B cell (primary cell): ENCODE data around the gene GAK. TPM values are rescaled to one million over a fixed set of nuclear protein-coding genes. Genes with fewer than 3 reads are reported as not detected.

Experiments used
- ATAC-seq: fragments of 200-7000 bp; cut with Tn5 transposase; one replicate; pipeline ENCODE4 v1.10.0; 2021; ENCODE audit warnings: low read depth, mild to moderate bottlenecking, moderate number of reproducible peaks, moderate library complexity
- CTCF ChIA-PET: fragments of 350-600 bp; sonication (Branson Sonifier 250); formaldehyde crosslinking; loops from one replicate; lab custom pipeline; 2021; ENCODE audit warnings: antibody characterized with exemption, inconsistent platforms; lab: Charles Lee
- POLR2A ChIA-PET: fragments of 350-600 bp; sonication (Branson Sonifier 250); formaldehyde crosslinking; loops from one replicate; lab custom pipeline; 2021; ENCODE audit warnings: antibody characterized with exemption; lab: Charles Lee
- DNase-seq: peaks from one replicate; pipeline ENCODE4 v3.0.0; 2013
- H2AFZ ChIP-seq: 2 replicates; pipeline ENCODE4 v1.6.1; 2012; ENCODE audit warnings: mild to moderate bottlenecking, low read depth, low read length; ENCODE audit not compliant: insufficient read depth, poor library complexity, severe bottlenecking
- H3K27ac ChIP-seq, 2 donors: 1 replicate in 1 of 2; 2 replicates in 1 of 2; pipeline ENCODE4 v1.5.1; 2012 to 2013; ENCODE audit warnings: low read length in 2 of 2, mild to moderate bottlenecking in 2 of 2, moderate library complexity in 1 of 2
- H3K27me3 ChIP-seq, 4 experiments: fragments of 200-600 bp in 1 of 4; sonication (generic) in 1 of 4; replicated peaks in 1 of 4; 1 replicate in 2 of 4; 2 replicates in 2 of 4; pipeline versions ENCODE4 v1.6.1 to v1.7.0; 2013 to 2016; ENCODE audit warnings: low read length in 3 of 4, mild to moderate bottlenecking in 2 of 4, mixed read lengths in 1 of 4, moderate library complexity in 1 of 4; ENCODE audit not compliant: insufficient read depth in 4 of 4, control insufficient read depth in 3 of 4; ENCODE audit errors: control extremely low read depth in 1 of 4
- H3K36me3 ChIP-seq, 2 experiments: replicated peaks in 1 of 2; 1 replicate in 1 of 2; 2 replicates in 1 of 2; pipeline versions ENCODE4 v1.6.1 to v1.7.1; 2013; ENCODE audit warnings: low read length in 1 of 2; ENCODE audit not compliant: insufficient read depth in 2 of 2, control insufficient read depth in 1 of 2; ENCODE audit errors: control extremely low read depth in 1 of 2, extremely low read depth in 1 of 2
- H3K4me1 ChIP-seq, 2 donors: fragments of 200-600 bp in 1 of 2; sonication (generic) in 1 of 2; 1 replicate in 1 of 2; 2 replicates in 1 of 2; pipeline versions ENCODE4 v1.5.1 to v1.6.1; 2013 to 2017; ENCODE audit warnings: low read length in 2 of 2; ENCODE audit not compliant: control insufficient read depth in 2 of 2, insufficient read depth in 2 of 2
- H3K4me2 ChIP-seq: replicated peaks from 2 replicates; pipeline ENCODE3; 2012; ENCODE audit warnings: mild to moderate bottlenecking, low read depth, low read length; ENCODE audit not compliant: poor library complexity, severe bottlenecking
- H3K4me3 ChIP-seq, 5 experiments: fragments of 200-600 bp in 1 of 5; sonication (generic) in 1 of 5; 1 replicate in 3 of 5; 2 replicates in 2 of 5; pipeline versions ENCODE4 v1.5.1 to v1.7.0; 2011 to 2016; ENCODE audit warnings: low read length in 4 of 5, mild to moderate bottlenecking in 4 of 5, low read depth in 2 of 5, control low read depth in 1 of 5, moderate library complexity in 1 of 5; ENCODE audit not compliant: insufficient read depth in 1 of 5; ENCODE audit errors: control extremely low read depth in 1 of 5, extremely low read depth in 1 of 5
- H3K79me2 ChIP-seq: fragments of 200-600 bp; sonication (generic); one replicate; pipeline ENCODE4 v1.6.0; 2016; ENCODE audit warnings: low read length; ENCODE audit not compliant: control insufficient read depth, insufficient read depth
- H3K9ac ChIP-seq: fragments of 200-600 bp; sonication (generic); 2 replicates; pipeline ENCODE4 v1.6.1; 2017; ENCODE audit warnings: mild to moderate bottlenecking, low read length, moderate library complexity
- H3K9me3 ChIP-seq, 3 donors: one replicate each; pipeline versions ENCODE4 v1.6.1 to v1.7.1; 2013; ENCODE audit warnings: low read length in 2 of 3; ENCODE audit not compliant: control insufficient read depth in 2 of 3, insufficient read depth in 1 of 3; ENCODE audit errors: control extremely low read depth in 1 of 3
- H4K20me1 ChIP-seq: 2 replicates; pipeline ENCODE4 v1.6.0; 2012; ENCODE audit warnings: mild to moderate bottlenecking, low read length; ENCODE audit not compliant: insufficient read depth, control insufficient read depth, poor library complexity, severe bottlenecking
- H3K27ac Mint-ChIP-seq: one replicate; pipeline ENCODE4 v1.8.0; 2021; ENCODE audit warnings: mixed read lengths
- H3K27me3 Mint-ChIP-seq: one replicate; pipeline ENCODE4 v1.8.0; 2021; ENCODE audit warnings: mixed read lengths
- H3K4me1 Mint-ChIP-seq: one replicate; pipeline ENCODE4 v1.8.0; 2021; ENCODE audit warnings: mixed read lengths
- H3K4me3 Mint-ChIP-seq: one replicate; pipeline ENCODE4 v1.8.0; 2021; ENCODE audit warnings: mixed read lengths
- H3K9me3 Mint-ChIP-seq: one replicate; pipeline ENCODE4 v1.8.0; 2022; ENCODE audit warnings: mixed read lengths; ENCODE audit not compliant: insufficient read depth
- EZH2 ChIP-seq: IDR thresholded peaks from 2 replicates; pipeline ENCODE4 v1.6.1; 2012; ENCODE audit warnings: borderline replicate concordance, low read depth, mild to moderate bottlenecking, moderate library complexity, low read length; ENCODE audit not compliant: insufficient read depth, poor library complexity, severe bottlenecking
- WGBS: methylation state at CpG from one replicate; pipeline ENCODE4 v1.1.5; 2013; ENCODE audit warnings: missing lambda C conversion rate; ENCODE audit not compliant: insufficient coverage; 5-methylcytosine and 5-hydroxymethylcytosine counted together
- intact Hi-C: fragments of 100-400 bp; cut with micrococcal nuclease; formaldehyde crosslinking; loops from one replicate; pipeline ENCODE4 v1.10.0; 2022
- polyA plus RNA-seq: library from polyadenylated mRNA; depleted of rRNA; stranded (reverse); fragments of >200 nt; gene quantifications from 2 replicates; pipeline ENCODE4 v1.2.3, GENCODE V29; 2012
- total RNA-seq, 2 donors: library from RNA; stranded (reverse); fragments of 120-200 nt in 1 of 2; gene quantifications; 1 replicate in 1 of 2; 2 replicates in 1 of 2; pipeline versions ENCODE4 v1.2.3 to v1.2.4, GENCODE V29; 2013 to 2022
- TF ChIP-seq, protein P1 (sequence below): fragments of 200-600 bp; IDR thresholded peaks from one replicate; pipeline ENCODE4 v1.8.0; 2022; ENCODE audit warnings: antibody characterized with exemption, mild to moderate bottlenecking

Gene GAK
- total and polyA plus RNA-seq, 2 donors (not counting 1 experiment from before 2014, with no cell fraction given), result 113 to 283 TPM

DNA sequence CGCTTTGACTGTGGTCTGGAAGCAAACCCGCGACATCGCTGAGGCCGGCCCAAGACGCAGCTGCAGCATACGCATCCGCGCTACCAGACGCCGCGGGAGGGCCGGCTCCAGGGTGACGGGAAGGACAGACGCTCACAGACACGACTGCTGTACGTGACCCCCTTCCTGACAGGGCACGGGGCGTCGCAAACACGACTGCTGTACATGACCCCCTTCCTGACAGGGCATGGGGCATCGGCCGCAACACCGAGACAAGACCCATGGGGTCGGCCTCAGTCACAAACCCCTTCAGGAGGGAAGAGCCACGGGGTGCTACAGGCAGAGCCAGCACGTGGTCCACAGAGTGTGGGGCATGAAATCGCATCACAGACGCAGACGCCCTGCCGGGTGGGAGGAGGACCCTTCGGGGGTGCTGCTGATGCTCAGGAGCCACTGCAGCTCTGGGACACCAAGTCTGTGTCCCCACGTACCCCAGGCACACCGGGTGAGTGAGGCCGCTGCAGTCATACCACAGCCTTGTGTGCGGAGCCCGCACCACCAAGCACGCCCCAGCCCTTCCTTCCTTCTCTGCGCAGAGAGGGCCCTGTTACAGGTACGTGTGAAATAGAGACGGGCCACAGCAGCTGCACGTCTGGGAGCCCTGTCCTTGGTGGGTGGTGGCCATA lies 67.5 kb downstream of the GAK start:
- no peaks in the 10 kb centered on the region for H3K27me3 Mint-ChIP-seq
- Histone ChIP-seq H3K4me1 (no peaks in the 10 kb centered on the region), H2AFZ (no peak overlapping the region), H3K79me2 (peaks cover 6% of the 10 kb centered on the region), H3K4me3 (no peak overlapping the region), H3K9ac (no peak overlapping the region), H4K20me1 (peaks cover 38% of the 10 kb centered on the region), H3K9me3 (no peaks in the 10 kb centered on the region), H3K27ac (no peak overlapping the region), H3K27me3 (no peaks in the 10 kb centered on the region), H3K4me2 (no peak overlapping the region), H3K36me3 (peaks cover 2 to 70% of the 10 kb centered on the region in 2 experiments)
- no peak overlapping the region for H3K27ac Mint-ChIP-seq
- DNase-seq (no peak), ATAC-seq (no peak)
- CTCF ChIA-PET, result no interaction called here
- WGBS, result 97% methylated on average over 42 of the region's 42 CpGs
- POLR2A ChIA-PET, result no interaction called here
- no peaks in the 10 kb centered on the region for H3K9me3 Mint-ChIP-seq
- H3K4me3 Mint-ChIP-seq, result no peak overlapping the region
- no peaks in the 10 kb centered on the region for H3K4me1 Mint-ChIP-seq
- TF ChIP-seq EZH2, result no peak
- TF ChIP-seq, protein P1, sequence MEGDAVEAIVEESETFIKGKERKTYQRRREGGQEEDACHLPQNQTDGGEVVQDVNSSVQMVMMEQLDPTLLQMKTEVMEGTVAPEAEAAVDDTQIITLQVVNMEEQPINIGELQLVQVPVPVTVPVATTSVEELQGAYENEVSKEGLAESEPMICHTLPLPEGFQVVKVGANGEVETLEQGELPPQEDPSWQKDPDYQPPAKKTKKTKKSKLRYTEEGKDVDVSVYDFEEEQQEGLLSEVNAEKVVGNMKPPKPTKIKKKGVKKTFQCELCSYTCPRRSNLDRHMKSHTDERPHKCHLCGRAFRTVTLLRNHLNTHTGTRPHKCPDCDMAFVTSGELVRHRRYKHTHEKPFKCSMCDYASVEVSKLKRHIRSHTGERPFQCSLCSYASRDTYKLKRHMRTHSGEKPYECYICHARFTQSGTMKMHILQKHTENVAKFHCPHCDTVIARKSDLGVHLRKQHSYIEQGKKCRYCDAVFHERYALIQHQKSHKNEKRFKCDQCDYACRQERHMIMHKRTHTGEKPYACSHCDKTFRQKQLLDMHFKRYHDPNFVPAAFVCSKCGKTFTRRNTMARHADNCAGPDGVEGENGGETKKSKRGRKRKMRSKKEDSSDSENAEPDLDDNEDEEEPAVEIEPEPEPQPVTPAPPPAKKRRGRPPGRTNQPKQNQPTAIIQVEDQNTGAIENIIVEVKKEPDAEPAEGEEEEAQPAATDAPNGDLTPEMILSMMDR, result no peak
- intact Hi-C loops, result no loop called here

DNA sequence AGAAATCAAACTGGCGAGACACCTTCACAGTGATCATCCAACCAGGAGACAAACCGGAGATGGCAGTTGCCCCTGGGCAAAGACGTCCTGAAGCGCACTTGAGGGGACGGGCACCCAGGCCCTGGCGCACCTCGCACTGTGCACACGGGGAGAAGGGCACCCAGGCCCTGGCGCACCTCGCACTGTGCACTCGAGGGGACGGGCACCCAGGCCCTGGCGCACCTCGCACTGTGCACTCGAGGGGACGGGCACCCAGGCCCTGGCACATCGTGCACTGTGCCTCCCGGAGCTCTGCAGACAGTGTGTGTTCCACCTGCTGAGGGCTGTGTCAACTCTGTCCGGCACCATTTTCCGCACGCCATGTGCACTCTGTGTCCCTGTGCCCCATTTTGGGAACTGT lies 71.6 kb downstream of the GAK start:
- peaks cover 6 to 69% of the 10 kb centered on the region in 2 experiments for H3K36me3 ChIP-seq

More for the DNA sequence above, 71.6 kb downstream of the GAK start:
- Histone ChIP-seq H3K9ac (no peak overlapping the region), H3K27me3 (no peaks in the 10 kb centered on the region), H3K4me1 (no peaks in the 10 kb centered on the region), H3K4me3 (no peak overlapping the region), H3K9me3 (peaks cover 0 to 12% (median 0%) of the 10 kb centered on the region in 3 donors), H3K27ac (no peak overlapping the region), H3K79me2 (peaks cover 11% of the 10 kb centered on the region), H4K20me1 (peaks cover 33% of the 10 kb centered on the region), H2AFZ (no peak overlapping the region), H3K4me2 (no peak overlapping the region)
- H3K4me1 Mint-ChIP-seq, result no peaks in the 10 kb centered on the region
- WGBS, result 98% methylated on average over 21 of the region's 21 CpGs
- intact Hi-C loops, result no loop called here
- H3K27ac Mint-ChIP-seq, result no peak overlapping the region
- ChIA-PET POLR2A (no interaction called here), CTCF (no interaction called here)
- no peak overlapping the region for H3K4me3 Mint-ChIP-seq
- H3K9me3 Mint-ChIP-seq, result no peaks in the 10 kb centered on the region
- DNase-seq (no peak), ATAC-seq (no peak)
- H3K27me3 Mint-ChIP-seq, result no peaks in the 10 kb centered on the region
- TF ChIP-seq EZH2, result no peak
- TF ChIP-seq, protein P1, result no peak
